Activated CD4-positive, alpha-beta memory T cell treated with anti-CD3 and anti-CD28 coated beads for 36 hours (primary cell): Measurements from ENCODE around the gene FEV. TPM values are rescaled to one million over a fixed set of nuclear protein-coding genes. Genes with fewer than 3 reads are reported as not detected.

ENCODE experiments used
- CTCF ChIA-PET: fragments of 350-600 bp; sonication (Branson Sonifier 250); formaldehyde crosslinking; loops from one replicate; lab custom pipeline; 2021; ENCODE audit warnings: antibody characterized with exemption, inconsistent platforms; lab: Charles Lee
- POLR2A ChIA-PET: fragments of 350-600 bp; sonication (Branson Sonifier 250); formaldehyde crosslinking; loops from one replicate; lab custom pipeline; 2021; ENCODE audit warnings: antibody characterized with exemption; lab: Charles Lee
- DNase-seq: peaks from one replicate; pipeline ENCODE4 v3.0.0-alpha.2; 2020
- H3K27ac Mint-ChIP-seq: one replicate; pipeline ENCODE4 v1.8.0; 2021; ENCODE audit warnings: mixed read lengths
- H3K27me3 Mint-ChIP-seq: one replicate; pipeline ENCODE4 v1.8.0; 2021; ENCODE audit warnings: mixed read lengths
- H3K36me3 Mint-ChIP-seq: one replicate; pipeline ENCODE4 v1.8.0; 2021; ENCODE audit warnings: mixed read lengths
- H3K4me1 Mint-ChIP-seq: one replicate; pipeline ENCODE4 v1.8.0; 2021; ENCODE audit warnings: low read depth, mixed read lengths
- H3K4me3 Mint-ChIP-seq: one replicate; pipeline ENCODE4 v1.8.0; 2021; ENCODE audit warnings: mild to moderate bottlenecking, mixed read lengths
- H3K9me3 Mint-ChIP-seq: one replicate; pipeline ENCODE4 v1.8.0; 2021; ENCODE audit warnings: mixed read lengths
- intact Hi-C: fragments of 100-400 bp; cut with micrococcal nuclease; formaldehyde crosslinking; loops from one replicate; pipeline ENCODE4 v1.15.1; 2023
- total RNA-seq, 2 experiments: library from RNA; stranded (reverse); gene quantifications; one replicate each; pipeline ENCODE4 v1.2.3, GENCODE V29; 2021

Gene FEV
- total RNA-seq: not detected

- Mint-ChIP-seq H3K4me1 (peaks cover 26% of the 10 kb centered on the region), H3K27me3 (peaks cover 72% of the 10 kb centered on the region), H3K27ac (no peak within 1 kb of the TSS), H3K9me3 (no peaks in the 10 kb centered on the region), H3K4me3 (peak within 1 kb of the TSS; percentile 16), H3K36me3 (no peaks in the 10 kb centered on the region)
- intact Hi-C loops: no loop called here
- POLR2A ChIA-PET: no interaction called here
- CTCF ChIA-PET: interaction anchor here (1.0 to 6.1 kb wide), 4 partner anchors 9 to 93 kb away, joined by 3 to 111 read pairs (median 5); partner anchors contain the start of gene CRYBA2
- no peak for DNase-seq
These were observed at the start of gene FEV for GRCh38 chr2:218985021-218985324. TSS of gene FEV (minus strand) at chr2:218985184. CDS start at chr2:218985075, 109 bp downstream.

- ChIA-PET CTCF (interaction anchor here (1.0 to 1.3 kb wide), 2 partner anchors 10 to 41 kb away, joined by 3 read pairs; no protein-coding TSS in a partner anchor), POLR2A (no interaction called here)
- intact Hi-C loops: no loop called here
- Mint-ChIP-seq H3K27me3 (peaks cover 23% of the 10 kb centered on the region), H3K27ac (no peak overlapping the region), H3K4me1 (no peaks in the 10 kb centered on the region), H3K9me3 (no peaks in the 10 kb centered on the region), H3K4me3 (no peak overlapping the region), H3K36me3 (no peaks in the 10 kb centered on the region)
- DNase-seq: no peak
These were observed 47.2 kb upstream of the FEV start for GRCh38 chr2:219032051-219032745.

GRCh38 chr2:219031005-219031738, 46.2 kb upstream of the FEV start:
- no peak overlapping the region for H3K4me3 Mint-ChIP-seq
- H3K4me1 Mint-ChIP-seq: no peaks in the 10 kb centered on the region
- no peak for DNase-seq
- ChIA-PET CTCF (interaction anchor here (1.3 to 6.4 kb wide), 7 partner anchors 28 to 143 kb away, joined by 4 to 81 read pairs (median 22); no protein-coding TSS in a partner anchor), POLR2A (no interaction called here)
- H3K27me3 Mint-ChIP-seq: peaks cover 22% of the 10 kb centered on the region
- H3K36me3 Mint-ChIP-seq: no peaks in the 10 kb centered on the region
- H3K27ac Mint-ChIP-seq: no peak overlapping the region
- no peaks in the 10 kb centered on the region for H3K9me3 Mint-ChIP-seq
- intact Hi-C loops: no loop called here

- no peak overlapping the region for H3K4me3 Mint-ChIP-seq
- no peaks in the 10 kb centered on the region for H3K4me1 Mint-ChIP-seq
- no peaks in the 10 kb centered on the region for H3K9me3 Mint-ChIP-seq
- POLR2A ChIA-PET: no interaction called here
- intact Hi-C loops: no loop called here
- CTCF ChIA-PET: interaction anchor here (0.6 to 6.4 kb wide), 61 partner anchors 8 to 335 kb away, joined by 3 to 81 read pairs (median 4); partner anchors contain the start of genes ANKZF1, ATG9A, CFAP65 and CNPPD1
- peaks cover 20% of the 10 kb centered on the region for H3K27me3 Mint-ChIP-seq
- H3K27ac Mint-ChIP-seq: no peak overlapping the region
- DNase-seq: no peak
- no peaks in the 10 kb centered on the region for H3K36me3 Mint-ChIP-seq
These were observed 45.4 kb upstream of the FEV start for GRCh38 chr2:219030177-219030940.

- Mint-ChIP-seq H3K27ac (no peak overlapping the region), H3K4me3 (no peak overlapping the region), H3K9me3 (no peaks in the 10 kb centered on the region), H3K36me3 (no peaks in the 10 kb centered on the region), H3K27me3 (peaks cover 20% of the 10 kb centered on the region), H3K4me1 (no peaks in the 10 kb centered on the region)
- ChIA-PET CTCF (interaction anchor here (0.6 to 6.4 kb wide), 61 partner anchors 8 to 335 kb away, joined by 3 to 81 read pairs (median 4); partner anchors contain the start of genes ANKZF1, ATG9A, CFAP65 and CNPPD1), POLR2A (no interaction called here)
- peak; percentile 85 for DNase-seq
- intact Hi-C loops: loop anchor here (1.0 kb wide), 2 partner anchors 90 to 126 kb away; no protein-coding TSS in a partner anchor
These were observed 44.8 kb upstream of the FEV start for GRCh38 chr2:219029829-219030165.

GRCh38 chr2:219028996-219029828, 44.2 kb upstream of the FEV start:
- H3K36me3 Mint-ChIP-seq: no peaks in the 10 kb centered on the region
- CTCF ChIA-PET: interaction anchor here (0.6 to 6.4 kb wide), 56 partner anchors 9 to 336 kb away, joined by 3 to 81 read pairs (median 4); partner anchors contain the start of genes ANKZF1, ATG9A, CFAP65 and CNPPD1
- DNase-seq: no peak
- H3K27ac Mint-ChIP-seq: no peak overlapping the region
- no peaks in the 10 kb centered on the region for H3K4me1 Mint-ChIP-seq
- no peak overlapping the region for H3K4me3 Mint-ChIP-seq
- POLR2A ChIA-PET: no interaction called here
- H3K9me3 Mint-ChIP-seq: no peaks in the 10 kb centered on the region
- peaks cover 18% of the 10 kb centered on the region for H3K27me3 Mint-ChIP-seq
- intact Hi-C loops: loop anchor here (1.0 kb wide), 2 partner anchors 90 to 126 kb away; no protein-coding TSS in a partner anchor

- Mint-ChIP-seq H3K36me3 (no peaks in the 10 kb centered on the region), H3K4me1 (no peaks in the 10 kb centered on the region), H3K4me3 (no peak overlapping the region), H3K27ac (no peak overlapping the region), H3K27me3 (peaks cover 18% of the 10 kb centered on the region), H3K9me3 (no peaks in the 10 kb centered on the region)
- intact Hi-C loops: no loop called here
- CTCF ChIA-PET: interaction anchor here (1.9 to 6.4 kb wide), 4 partner anchors 48 to 126 kb away, joined by 8 to 81 read pairs (median 12); no protein-coding TSS in a partner anchor
- no peak for DNase-seq
- POLR2A ChIA-PET: no interaction called here
These were observed 43.2 kb upstream of the FEV start for GRCh38 chr2:219028141-219028540.

- intact Hi-C loops: no loop called here
- H3K9me3 Mint-ChIP-seq: no peaks in the 10 kb centered on the region
- no peak for DNase-seq
- H3K27ac Mint-ChIP-seq: no peak overlapping the region
- peaks cover 18% of the 10 kb centered on the region for H3K27me3 Mint-ChIP-seq
- POLR2A ChIA-PET: no interaction called here
- no peaks in the 10 kb centered on the region for H3K4me1 Mint-ChIP-seq
- H3K36me3 Mint-ChIP-seq: no peaks in the 10 kb centered on the region
- H3K4me3 Mint-ChIP-seq: no peak overlapping the region
- CTCF ChIA-PET: interaction anchor here (1.0 to 6.4 kb wide), 6 partner anchors 17 to 129 kb away, joined by 3 to 81 read pairs (median 7); no protein-coding TSS in a partner anchor
These were observed 42.6 kb upstream of the FEV start for GRCh38 chr2:219027511-219028055.

GRCh38 chr2:219026946-219027345, 42.0 kb upstream of the FEV start:
- intact Hi-C loops: no loop called here
- Mint-ChIP-seq H3K4me3 (no peak overlapping the region), H3K9me3 (no peaks in the 10 kb centered on the region), H3K4me1 (no peaks in the 10 kb centered on the region), H3K36me3 (no peaks in the 10 kb centered on the region), H3K27me3 (peaks cover 12% of the 10 kb centered on the region), H3K27ac (no peak overlapping the region)
- POLR2A ChIA-PET: no interaction called here
- CTCF ChIA-PET: interaction anchor here (1.0 to 6.4 kb wide), 6 partner anchors 16 to 129 kb away, joined by 3 to 81 read pairs (median 7); no protein-coding TSS in a partner anchor
- no peak for DNase-seq

- no peaks in the 10 kb centered on the region for H3K9me3 Mint-ChIP-seq
- H3K4me1 Mint-ChIP-seq: no peaks in the 10 kb centered on the region
- H3K4me3 Mint-ChIP-seq: no peak overlapping the region
- no peak for DNase-seq
- peaks cover 8% of the 10 kb centered on the region for H3K27me3 Mint-ChIP-seq
- no peak overlapping the region for H3K27ac Mint-ChIP-seq
- POLR2A ChIA-PET: no interaction called here
- no peaks in the 10 kb centered on the region for H3K36me3 Mint-ChIP-seq
- CTCF ChIA-PET: interaction anchor here (0.6 to 6.4 kb wide), 5 partner anchors 15 to 178 kb away, joined by 3 to 81 read pairs (median 6); partner anchors contain the start of gene CFAP65
- intact Hi-C loops: no loop called here
These were observed 40.9 kb upstream of the FEV start for GRCh38 chr2:219025637-219026585.
